Measurements from ENCODE around the gene PGAM1.

GRCh38 chr10:97404044-97404443 lies 21.9 kb upstream of the PGAM1 start:
- no peak for TF ChIP-seq CTCF (conservative IDR thresholded peaks at IDR 0.05; ENCODE audit: low read length)
- no peak for TF ChIP-seq EZH2phosphoT487 (IDR thresholded peaks at IDR 0.05; ENCODE audit: borderline replicate concordance, low read depth, low read length)

Measured in OCI-LY7 (cell line).